DMS 273 (cell line): ENCODE measurements around the gene PACRG.

ENCODE experiments used
- DNase-seq: peaks from one replicate; lab custom pipeline; 2025; ENCODE audit not compliant: unreplicated experiment; lab: John Stamatoyannopoulos, UW

The PACRG gene

GRCh38 chr6:163324326-163324687, 596.5 kb downstream of the PACRG start:
- DNase-seq, result no peak

- DNase-seq, result no peak
These were observed 597.1 kb downstream of the PACRG start for GRCh38 chr6:163324688-163325389.

GRCh38 chr6:163325390-163325784, 597.6 kb downstream of the PACRG start:
- no peak for DNase-seq

- no peak for DNase-seq
These were observed 599.5 kb downstream of the PACRG start for GRCh38 chr6:163327165-163327880.

GRCh38 chr6:163327921-163328320, 600.1 kb downstream of the PACRG start:
- no peak for DNase-seq

- no peak for DNase-seq
These were observed 600.6 kb downstream of the PACRG start for GRCh38 chr6:163328411-163328810.

- DNase-seq, result no peak
These were observed 602.2 kb downstream of the PACRG start for GRCh38 chr6:163329991-163330390.

GRCh38 chr6:163331245-163331644, 603.5 kb downstream of the PACRG start:
- DNase-seq, result no peak

- DNase-seq, result no peak
These were observed 604.8 kb downstream of the PACRG start for GRCh38 chr6:163332575-163332974.

- DNase-seq, result no peak
These were observed 605.3 kb downstream of the PACRG start for GRCh38 chr6:163333038-163333437.

- DNase-seq, result no peak
These were observed 606.2 kb downstream of the PACRG start for GRCh38 chr6:163333701-163334663.

- DNase-seq, result no peak
These were observed 607.3 kb downstream of the PACRG start for GRCh38 chr6:163335056-163335455.

GRCh38 chr6:163335671-163336545, 608.1 kb downstream of the PACRG start:
- no peak for DNase-seq

GRCh38 chr6:163336961-163337360, 609.2 kb downstream of the PACRG start:
- DNase-seq, result no peak

- no peak for DNase-seq
These were observed 610.2 kb downstream of the PACRG start for GRCh38 chr6:163337958-163338357.

GRCh38 chr6:163338671-163339405, 611.1 kb downstream of the PACRG start:
- no peak for DNase-seq

GRCh38 chr6:163339466-163339865, 611.7 kb downstream of the PACRG start:
- no peak for DNase-seq

GRCh38 chr6:163340201-163340887, 612.6 kb downstream of the PACRG start:
- no peak for DNase-seq
